Adipocyte (in vitro differentiated cells): ENCODE data around the gene MND1.
A peak's percentile ranks its signal among the peaks of the same experiment; 100 is the strongest.

ENCODE experiments used
- DNase-seq: peaks from one replicate; pipeline ENCODE4 v3.0.0-alpha.2; 2015; ENCODE audit warnings: low read depth
- H3K27me3 ChIP-seq: replicated peaks from 2 replicates; pipeline ENCODE4 v1.7.0; 2013; ENCODE audit warnings: mild to moderate bottlenecking, low read length, moderate library complexity; ENCODE audit not compliant: control insufficient read depth, insufficient read depth
- H3K36me3 ChIP-seq: 2 replicates; pipeline ENCODE4 v1.7.0; 2013; ENCODE audit warnings: low read length, mild to moderate bottlenecking, moderate library complexity; ENCODE audit not compliant: control insufficient read depth, insufficient read depth, severe bottlenecking
- H3K4me1 ChIP-seq: 2 replicates; pipeline ENCODE4 v1.7.0; 2013; ENCODE audit warnings: mild to moderate bottlenecking, low read length, moderate library complexity; ENCODE audit not compliant: control insufficient read depth, insufficient read depth
- H3K4me3 ChIP-seq: 2 replicates; pipeline ENCODE4 v1.7.0; 2013; ENCODE audit warnings: mild to moderate bottlenecking, low read length, moderate library complexity
- H3K9ac ChIP-seq: 2 replicates; pipeline ENCODE4 v1.7.0; 2013; ENCODE audit warnings: mild to moderate bottlenecking, low read length, moderate library complexity
- H3K9me3 ChIP-seq: 2 replicates; pipeline ENCODE4 v1.7.0; 2013; ENCODE audit warnings: mild to moderate bottlenecking, low read length, moderate library complexity; ENCODE audit not compliant: control insufficient read depth

MND1 gene

DNA sequence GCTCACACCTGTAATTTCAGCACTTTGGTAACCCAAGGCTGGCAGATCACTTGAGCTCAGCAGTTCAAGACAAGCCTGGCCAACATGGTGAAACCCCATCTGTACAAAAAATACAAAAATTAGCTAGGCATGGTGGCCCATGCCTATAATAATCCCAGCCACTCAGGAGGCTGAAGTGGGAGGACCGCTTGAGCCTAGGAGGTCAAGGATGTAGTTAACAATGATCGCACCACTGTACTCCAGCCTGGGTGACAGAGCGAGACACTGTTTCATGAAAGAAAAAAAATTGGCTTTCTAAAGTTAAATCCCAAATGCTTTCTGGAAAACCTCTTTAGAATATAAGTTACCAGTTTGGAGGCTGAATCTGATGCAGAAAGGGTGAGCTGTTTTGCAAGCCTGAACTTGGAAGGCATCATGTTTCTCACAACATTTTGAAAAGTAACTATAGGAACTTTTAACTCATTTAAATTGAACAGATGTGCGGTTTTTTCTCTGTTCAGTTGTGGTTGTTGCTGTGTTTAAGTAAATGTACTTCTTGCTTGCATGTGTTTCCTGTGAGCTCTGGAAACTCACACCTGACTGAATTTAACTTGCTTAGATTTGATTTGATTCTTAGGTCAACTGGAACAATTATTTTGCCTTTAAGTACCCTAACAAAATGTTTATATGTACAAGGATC lies 81.9 kb downstream of the MND1 start:
- no peak overlapping the region for H3K9ac ChIP-seq
- H3K4me3 ChIP-seq: no peak overlapping the region
- no peaks in the 10 kb centered on the region for H3K27me3 ChIP-seq
- peak; percentile 37 for DNase-seq
- no peaks in the 10 kb centered on the region for H3K36me3 ChIP-seq
- H3K9me3 ChIP-seq: no peaks in the 10 kb centered on the region
- peaks cover 4% of the 10 kb centered on the region for H3K4me1 ChIP-seq

DNA sequence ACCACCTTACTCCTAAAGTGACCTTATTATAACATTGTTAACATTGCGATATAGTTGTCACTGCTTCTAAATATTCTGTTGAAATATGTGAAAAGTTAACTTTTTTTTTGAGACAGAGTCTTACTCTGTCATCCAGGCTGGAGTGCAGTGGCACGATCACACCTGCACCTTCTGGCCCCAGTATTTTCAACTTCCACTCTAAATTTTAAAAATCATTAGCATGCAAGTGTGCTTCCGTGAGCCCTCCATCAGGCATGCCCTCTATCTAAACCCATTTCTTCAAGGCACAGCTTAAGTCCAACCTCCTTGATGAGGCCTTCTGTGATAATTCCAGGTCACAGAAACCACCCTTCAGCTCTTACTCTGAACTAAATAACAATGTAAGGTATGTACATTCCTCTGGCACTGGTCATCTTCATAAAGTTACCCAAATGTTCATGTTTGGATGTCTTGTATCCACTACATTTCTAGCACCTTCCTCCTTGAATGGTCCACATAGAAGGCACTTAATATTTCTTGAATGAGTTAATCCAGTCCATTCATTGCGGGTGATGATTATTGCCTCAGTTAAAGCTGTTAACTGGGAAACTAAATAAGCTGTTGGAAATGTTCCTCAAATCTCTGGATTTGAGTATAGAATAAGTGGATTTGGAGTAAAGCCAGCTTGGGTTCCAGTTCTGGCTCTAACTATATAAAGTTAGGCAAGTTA lies 83.0 kb downstream of the MND1 start:
- peak; percentile 44 for DNase-seq
- Histone ChIP-seq H3K27me3 (no peaks in the 10 kb centered on the region), H3K4me3 (no peak overlapping the region), H3K9me3 (no peaks in the 10 kb centered on the region), H3K9ac (no peak overlapping the region), H3K36me3 (no peaks in the 10 kb centered on the region), H3K4me1 (peaks cover 4% of the 10 kb centered on the region)

DNA sequence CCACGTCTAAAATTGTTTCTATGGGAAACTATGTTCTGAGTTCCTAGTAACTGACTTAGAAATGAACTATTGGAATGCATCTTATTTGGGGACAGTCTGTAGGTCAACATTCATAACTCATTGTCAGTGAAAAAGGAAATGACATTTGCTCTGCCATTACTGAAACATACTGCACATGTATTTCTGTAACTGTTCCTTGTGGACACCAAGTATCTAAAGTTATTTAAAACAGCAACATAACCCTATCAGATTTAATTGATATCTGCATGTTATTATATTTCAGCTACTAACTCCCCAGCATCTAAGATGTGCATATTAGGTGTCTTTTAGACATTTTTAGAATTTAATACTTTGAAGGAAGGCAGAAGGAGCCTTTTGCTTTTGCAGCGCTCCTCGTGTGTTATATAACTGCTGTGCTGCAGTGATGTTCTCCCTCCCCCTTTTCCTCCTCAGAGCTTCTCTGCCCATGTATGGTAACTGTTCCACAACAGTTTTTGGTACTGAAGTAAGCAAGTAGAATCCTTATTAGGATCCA lies 84.5 kb downstream of the MND1 start:
- H3K9me3 ChIP-seq: no peaks in the 10 kb centered on the region
- H3K27me3 ChIP-seq: no peaks in the 10 kb centered on the region
- no peak overlapping the region for H3K4me3 ChIP-seq
- no peaks in the 10 kb centered on the region for H3K36me3 ChIP-seq
- no peak for DNase-seq
- H3K4me1 ChIP-seq: peaks cover 9% of the 10 kb centered on the region
- no peak overlapping the region for H3K9ac ChIP-seq

GRCh38 chr4:153432965-153433753 lies 88.7 kb downstream of the MND1 start:
- H3K4me1 ChIP-seq: peaks cover 5% of the 10 kb centered on the region
- DNase-seq: peak; percentile 34
- no peaks in the 10 kb centered on the region for H3K36me3 ChIP-seq
- H3K27me3 ChIP-seq: no peaks in the 10 kb centered on the region
- no peak overlapping the region for H3K4me3 ChIP-seq
- no peaks in the 10 kb centered on the region for H3K9me3 ChIP-seq
- H3K9ac ChIP-seq: no peak overlapping the region

- Histone ChIP-seq H3K4me1 (peaks cover 5% of the 10 kb centered on the region), H3K27me3 (no peaks in the 10 kb centered on the region), H3K9me3 (no peaks in the 10 kb centered on the region), H3K36me3 (no peaks in the 10 kb centered on the region), H3K4me3 (no peak overlapping the region), H3K9ac (no peak overlapping the region)
- no peak for DNase-seq
Measured at GRCh38 chr4:153433754-153434105, 89.2 kb downstream of the MND1 start.

GRCh38 chr4:153434190-153434589 lies 89.7 kb downstream of the MND1 start:
- no peak for DNase-seq
- H3K27me3 ChIP-seq: no peaks in the 10 kb centered on the region

GRCh38 chr4:153438916-153439756 lies 94.6 kb downstream of the MND1 start:
- H3K4me1 ChIP-seq: no peaks in the 10 kb centered on the region
- H3K36me3 ChIP-seq: no peaks in the 10 kb centered on the region
- no peaks in the 10 kb centered on the region for H3K9me3 ChIP-seq
- H3K27me3 ChIP-seq: no peaks in the 10 kb centered on the region
- DNase-seq: no peak
- H3K9ac ChIP-seq: no peak overlapping the region
- H3K4me3 ChIP-seq: no peak overlapping the region

More at GRCh38 chr4:153434190-153434589, 89.7 kb downstream of the MND1 start:
- no peak overlapping the region for H3K9ac ChIP-seq
- H3K9me3 ChIP-seq: no peaks in the 10 kb centered on the region
- no peak overlapping the region for H3K4me3 ChIP-seq
- H3K4me1 ChIP-seq: peaks cover 5% of the 10 kb centered on the region
- H3K36me3 ChIP-seq: no peaks in the 10 kb centered on the region

- Histone ChIP-seq H3K36me3 (no peaks in the 10 kb centered on the region), H3K9me3 (no peaks in the 10 kb centered on the region)
Measured at GRCh38 chr4:153439831-153440230, 95.3 kb downstream of the MND1 start.

DNA sequence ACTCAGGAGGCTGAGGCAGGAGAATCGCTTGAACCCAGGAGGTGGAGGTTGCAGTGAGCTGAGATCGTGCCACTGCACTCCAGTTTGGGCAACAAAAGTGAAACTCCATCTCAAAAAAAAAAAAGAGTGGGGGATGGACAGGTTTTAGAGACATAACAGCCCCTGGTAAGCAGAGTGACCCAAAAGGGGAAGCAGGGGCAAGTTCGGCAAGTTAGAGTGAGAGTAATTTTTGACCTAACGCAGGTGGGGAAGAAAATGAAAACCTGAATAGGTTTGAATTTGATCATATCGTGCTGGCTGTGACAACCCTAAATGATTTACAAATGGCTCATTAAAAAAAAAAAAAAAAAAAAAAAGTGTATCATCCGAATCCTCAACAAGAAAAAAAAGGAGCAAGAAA lies 96.0 kb downstream of the MND1 start:
- Histone ChIP-seq H3K9ac (no peak overlapping the region), H3K36me3 (no peaks in the 10 kb centered on the region), H3K9me3 (no peaks in the 10 kb centered on the region), H3K4me1 (no peaks in the 10 kb centered on the region), H3K4me3 (no peak overlapping the region), H3K27me3 (no peaks in the 10 kb centered on the region)
- DNase-seq: no peak

More at GRCh38 chr4:153439831-153440230, 95.3 kb downstream of the MND1 start:
- no peak overlapping the region for H3K9ac ChIP-seq
- DNase-seq: no peak
- H3K4me3 ChIP-seq: no peak overlapping the region
- H3K4me1 ChIP-seq: no peaks in the 10 kb centered on the region
- H3K27me3 ChIP-seq: no peaks in the 10 kb centered on the region

GRCh38 chr4:153447175-153447905 lies 102.9 kb downstream of the MND1 start:
- no peaks in the 10 kb centered on the region for H3K36me3 ChIP-seq
- DNase-seq: peak; percentile 94
- H3K9ac ChIP-seq: peak overlapping the region; percentile 12
- no peaks in the 10 kb centered on the region for H3K27me3 ChIP-seq
- H3K4me1 ChIP-seq: peaks cover 35% of the 10 kb centered on the region
- peak overlapping the region; percentile 57 for H3K4me3 ChIP-seq
- H3K9me3 ChIP-seq: no peaks in the 10 kb centered on the region
